Measurements from ENCODE around the gene HSP90AB1.

Gene HSP90AB1

GRCh38 chr6:44251576-44252524, 4.9 kb downstream of the HSP90AB1 start:
- DNase-seq (ENCODE audit: low read depth in 2 of 2) = no peak
- no peak overlapping the region for H3K4me3 ChIP-seq (replicated peaks in 1 of 2; ENCODE audit: low read depth in 2 of 2, low read length in 2 of 2)
- no peak for TF ChIP-seq CTCF (IDR thresholded peaks at IDR 0.05; ENCODE audit: low read depth, low read length)

GRCh38 chr6:44253307-44254101, 6.6 kb downstream of the HSP90AB1 start:
- peak; percentile 39 to 52 for DNase-seq (ENCODE audit: low read depth in 2 of 2)
- H3K4me3 ChIP-seq (replicated peaks in 1 of 2; ENCODE audit: low read depth in 2 of 2, low read length in 2 of 2) = no peak overlapping the region
- TF ChIP-seq CTCF (IDR thresholded peaks at IDR 0.05; ENCODE audit: low read depth, low read length) = peak; percentile 43

DNA sequence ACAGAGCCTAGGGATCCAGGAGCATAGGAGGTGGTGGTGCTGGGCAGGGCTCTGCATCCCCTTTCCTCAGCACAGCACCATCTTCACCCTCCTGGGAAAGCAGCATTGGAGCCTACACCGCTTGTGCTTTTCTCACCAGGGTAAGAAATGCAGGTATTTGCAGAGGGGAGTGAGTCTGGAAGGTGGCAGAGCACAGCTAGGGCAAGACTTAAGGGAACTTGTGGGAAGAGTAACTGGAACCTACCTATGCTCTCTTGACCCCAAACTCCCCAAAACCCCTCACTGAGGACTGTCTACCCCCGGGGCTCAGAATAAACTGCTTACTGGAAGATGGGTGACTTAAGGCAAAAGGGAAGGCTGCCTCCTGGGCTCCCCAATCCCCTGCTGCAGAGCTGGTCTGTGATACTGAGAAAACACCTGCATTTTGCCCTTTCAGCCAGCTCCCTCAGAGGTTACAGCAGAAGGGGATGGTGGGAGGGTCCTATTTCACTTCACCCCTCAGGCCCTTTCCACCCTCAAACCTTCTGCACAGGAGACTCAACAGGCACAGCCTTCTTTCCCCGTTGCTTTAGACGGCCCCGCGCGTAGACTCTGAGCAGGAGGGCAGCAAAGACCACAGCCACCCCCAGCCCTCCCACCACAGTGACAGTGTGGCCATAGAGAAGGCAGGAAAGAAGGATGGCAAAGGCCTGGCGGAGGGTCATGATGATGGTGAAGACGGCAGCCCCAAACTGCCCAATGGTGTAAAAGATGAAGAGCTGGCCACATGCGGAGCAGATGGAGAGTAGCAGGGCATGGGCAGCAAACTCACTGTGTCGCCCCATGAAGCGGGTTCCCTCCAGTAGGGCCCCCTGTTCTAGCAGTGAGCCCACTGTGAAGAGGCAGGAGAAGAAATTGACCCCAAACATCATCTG, 7.5 kb downstream of the HSP90AB1 start:
- no peak for DNase-seq (ENCODE audit: low read depth in 2 of 2)

GRCh38 chr6:44255105-44255808, 8.4 kb downstream of the HSP90AB1 start:
- H3K4me3 ChIP-seq (replicated peaks in 1 of 2; ENCODE audit: low read depth in 2 of 2, low read length in 2 of 2) = no peak overlapping the region
- DNase-seq (ENCODE audit: low read depth in 2 of 2) = no peak
- TF ChIP-seq CTCF (IDR thresholded peaks at IDR 0.05; ENCODE audit: low read depth, low read length) = no peak

More for the DNA sequence above, 7.5 kb downstream of the HSP90AB1 start:
- no peak overlapping the region for H3K4me3 ChIP-seq (replicated peaks in 1 of 2; ENCODE audit: low read depth in 2 of 2, low read length in 2 of 2)
- TF ChIP-seq CTCF (IDR thresholded peaks at IDR 0.05; ENCODE audit: low read depth, low read length) = no peak

GRCh38 chr6:44255871-44256774, 9.2 kb downstream of the HSP90AB1 start:
- H3K4me3 ChIP-seq (replicated peaks in 1 of 2; ENCODE audit: low read depth in 2 of 2, low read length in 2 of 2) = peak overlapping the region; percentile 88 to 89
- no peak for DNase-seq (ENCODE audit: low read depth in 2 of 2)

More at GRCh38 chr6:44255871-44256774, 9.2 kb downstream of the HSP90AB1 start:
- no peak for TF ChIP-seq CTCF (IDR thresholded peaks at IDR 0.05; ENCODE audit: low read depth, low read length)
